Kidney (tissue), 14 donors: Measurements from ENCODE around the gene S100A8. TPM values are rescaled to one million over a fixed set of nuclear protein-coding genes. Genes with fewer than 3 reads are reported as not detected.

Experiments used
- DNase-seq, 5 donors: peaks; one replicate each; pipeline ENCODE4 v3.0.0-alpha.2; 2013 to 2020
- FAIRE-seq: peaks from 2 replicates; lab custom pipeline; 2012; peaks lifted over from hg19 to GRCh38; lab: Jason Lieb, UNC
- H3K27ac ChIP-seq, 2 donors: one replicate each; pipeline ENCODE4 v1.7.0; 2013; ENCODE audit warnings: low read depth in 2 of 2, low read length in 2 of 2, inconsistent platforms in 1 of 2
- H3K27me3 ChIP-seq: one replicate; pipeline ENCODE4 v1.7.1; 2013; ENCODE audit warnings: low read length, inconsistent platforms; ENCODE audit not compliant: control insufficient read depth, insufficient read depth
- H3K36me3 ChIP-seq, 3 donors: one replicate each; pipeline versions ENCODE4 v1.7.0 to v1.7.1; 2013; ENCODE audit warnings: low read length in 3 of 3, control low read depth in 1 of 3, inconsistent platforms in 1 of 3; ENCODE audit not compliant: insufficient read depth in 3 of 3, control insufficient read depth in 2 of 3
- H3K4me1 ChIP-seq, 3 donors: one replicate each; pipeline versions ENCODE4 v1.7.0 to v1.7.1; 2013; ENCODE audit warnings: low read length in 3 of 3, inconsistent platforms in 1 of 3, low read depth in 1 of 3; ENCODE audit not compliant: control insufficient read depth in 2 of 3, insufficient read depth in 2 of 3
- H3K4me3 ChIP-seq, 3 donors: one replicate each; pipeline versions ENCODE4 v1.7.0 to v1.8.1; 2013; ENCODE audit warnings: low read length in 3 of 3, control low read depth in 1 of 3, inconsistent platforms in 1 of 3
- H3K9ac ChIP-seq, 3 donors: one replicate each; pipeline versions ENCODE4 v1.7.0 to v1.7.1; 2013; ENCODE audit warnings: low read length in 3 of 3, control low read depth in 1 of 3, inconsistent platforms in 1 of 3
- H3K9me3 ChIP-seq, 3 donors: one replicate each; pipeline versions ENCODE4 v1.7.0 to v1.7.1; 2013; ENCODE audit warnings: low read length in 3 of 3, control low read depth in 1 of 3, inconsistent platforms in 1 of 3; ENCODE audit not compliant: control insufficient read depth in 2 of 3, insufficient read depth in 1 of 3
- CTCF ChIP-seq: IDR thresholded peaks from 3 replicates; pipeline ENCODE4 v1.5.1; 2012; ENCODE audit warnings: mild to moderate bottlenecking, moderate library complexity, borderline replicate concordance; ENCODE audit not compliant: insufficient read depth; ENCODE audit errors: extremely low read depth
- intact Hi-C: fragments of 100-400 bp; cut with DNase I; formaldehyde crosslinking; loops from one replicate; pipeline ENCODE4 v1.11.1; 2022
- polyA plus RNA-seq: library from polyadenylated mRNA; stranded (reverse); fragments of 350-450 nt; fragmentation: Illumina TruSeq; extraction: RNeasy Lipid Tissue Mini Kit (QIAGEN cat#74804); gene quantifications from one replicate; pipeline ENCODE4 v1.2.3, GENCODE V29; 2014; ENCODE audit warnings: low read depth, low replicate concordance; ENCODE audit not compliant: insufficient read depth
- total RNA-seq: library from RNA; stranded (reverse); fragmentation: NEBNext Ultra II Directional; extraction: Animal tissue kit (Norgen Biotek cat#: 25700); gene quantifications from one replicate; pipeline ENCODE4 v1.2.1, GENCODE V29; 2021
- donor health status: control.
- donor health status: control.
- donor health status: control.
- donor health status: control.
- donor health status: control.
- donor health status: DM: yes; HTN: yes; CAD: no.
- donor health status: Normal renal cell carcinoma (clear cell type).

Gene S100A8
- total and polyA plus RNA-seq, 2 donors from 2014 or later, result 17.5 to 60.9 TPM

- no peak for TF ChIP-seq CTCF
- peak in 1 of 5 donors; percentile 7 for DNase-seq
- no peak overlapping the region for H3K9ac ChIP-seq
- no peaks in the 10 kb centered on the region for H3K36me3 ChIP-seq
- FAIRE-seq, result no peak
- no peak overlapping the region for H3K4me3 ChIP-seq
- H3K9me3 ChIP-seq, result no peaks in the 10 kb centered on the region
- intact Hi-C loops, result no loop called here
- H3K27me3 ChIP-seq, result no peaks in the 10 kb centered on the region
- no peak overlapping the region for H3K27ac ChIP-seq
- H3K4me1 ChIP-seq, result no peaks in the 10 kb centered on the region
Measured at GRCh38 chr1:153346077-153346723, 44.7 kb downstream of the S100A8 start.

GRCh38 chr1:153345187-153346076 is 45.4 kb downstream of the S100A8 start:
- Histone ChIP-seq H3K9ac (no peak overlapping the region), H3K4me1 (no peaks in the 10 kb centered on the region), H3K27ac (no peak overlapping the region), H3K9me3 (no peaks in the 10 kb centered on the region), H3K4me3 (no peak overlapping the region), H3K27me3 (no peaks in the 10 kb centered on the region), H3K36me3 (no peaks in the 10 kb centered on the region)
- no peak for TF ChIP-seq CTCF
- no peak for FAIRE-seq
- intact Hi-C loops, result no loop called here
- DNase-seq, result peak in 1 of 5 donors; percentile 18

GRCh38 chr1:153344718-153345025 is 46.2 kb downstream of the S100A8 start:
- no peak overlapping the region for H3K27ac ChIP-seq
- FAIRE-seq, result no peak
- H3K9ac ChIP-seq, result no peak overlapping the region
- peak in 1 of 5 donors; percentile 14 for DNase-seq
- no peaks in the 10 kb centered on the region for H3K36me3 ChIP-seq
- H3K4me1 ChIP-seq, result no peaks in the 10 kb centered on the region
- TF ChIP-seq CTCF, result no peak
- no peaks in the 10 kb centered on the region for H3K27me3 ChIP-seq
- intact Hi-C loops, result no loop called here
- no peaks in the 10 kb centered on the region for H3K9me3 ChIP-seq
- H3K4me3 ChIP-seq, result no peak overlapping the region
